HG03575 (cell line): ENCODE data around the gene DNAJC7.
"Not testable (repeated sequence)": the region's sequence is repeated elsewhere in the genome, so short reads cannot be mapped to it uniquely, and the experiment has no call there.

Experiments used
- ATAC-seq: cut with Tn5 transposase; IDR thresholded peaks from one replicate; pipeline ENCODE4 v1.9.1; 2021; ENCODE audit not compliant: unreplicated experiment, insufficient number of reproducible peaks, low FRiP score; ENCODE audit errors: extremely low read depth

DNAJC7 gene

GRCh38 chr17:41937970-41938954, 79.0 kb downstream of the DNAJC7 start:
- ATAC-seq, result no peak

- ATAC-seq, result no peak
These were observed 81.6 kb downstream of the DNAJC7 start for GRCh38 chr17:41935641-41936040.

GRCh38 chr17:41932816-41933389, 84.3 kb downstream of the DNAJC7 start:
- ATAC-seq, result no peak

- ATAC-seq, result not testable (repeated sequence)
These were observed 85.5 kb downstream of the DNAJC7 start for GRCh38 chr17:41931715-41932114.

GRCh38 chr17:41930833-41931156, 86.4 kb downstream of the DNAJC7 start:
- ATAC-seq, result not testable (repeated sequence)

GRCh38 chr17:41930009-41930832, 87.0 kb downstream of the DNAJC7 start, which contains the start of gene ODAD4:
TSS of gene ODAD4 (plus strand) at chr17:41930617. CDS start at chr17:41930724, 107 bp downstream.
- ATAC-seq, result peak; percentile 40

- no peak for ATAC-seq
These were observed 88.5 kb downstream of the DNAJC7 start for GRCh38 chr17:41928693-41929251.
